AG04449 (cell line): ENCODE results near the gene DHX15.
"Not testable (repeated sequence)": the region's sequence is repeated elsewhere in the genome, so short reads cannot be mapped to it uniquely, and the experiment has no call there.

ENCODE experiments used
- CTCF ChIA-PET: fragments of 350-600 bp; formaldehyde crosslinking; extraction: SDS; loops from one replicate; lab custom pipeline; 2021; ENCODE audit warnings: antibody characterized with exemption; lab: Yijun Ruan, JAX
- POLR2A ChIA-PET: fragments of 400-600, 350-600 bp; formaldehyde crosslinking; extraction: SDS; loops from one replicate; lab custom pipeline; 2020; ENCODE audit warnings: antibody characterized with exemption, inconsistent platforms; lab: Yijun Ruan, JAX
- DNase-seq: peaks from one replicate; pipeline ENCODE4 v3.0.0-alpha.2; 2010; ENCODE audit warnings: low read depth, low spot score
- H3K4me3 ChIP-seq: 2 replicates; pipeline ENCODE4 v1.5.1; 2011; ENCODE audit warnings: low read depth, mild to moderate bottlenecking, control low read depth, low read length
- CTCF ChIP-seq: IDR thresholded peaks from one replicate; pipeline ENCODE4 v1.5.1; 2011; ENCODE audit warnings: mild to moderate bottlenecking, moderate library complexity, low read length, control low read depth, inconsistent platforms; ENCODE audit not compliant: insufficient read depth; ENCODE audit errors: missing control alignments

Gene DHX15

GRCh38 chr4:24514808-24515207, 69.5 kb downstream of the DHX15 start:
- ChIA-PET POLR2A (no interaction called here), CTCF (interaction anchor here (0.9 to 1.4 kb wide), 3 partner anchors 12 to 37 kb away, joined by 3 to 5 read pairs (median 3); no protein-coding TSS in a partner anchor)
- TF ChIP-seq CTCF = no peak
- no peak for DNase-seq
- no peak overlapping the region for H3K4me3 ChIP-seq

- no peak overlapping the region for H3K4me3 ChIP-seq
- no peak for TF ChIP-seq CTCF
- POLR2A ChIA-PET = interaction anchor here (1.0 kb wide), 1 partner anchor 71 kb away, joined by 3 read pairs; the partner anchor contains the start of gene DHX15
- no peak for DNase-seq
- CTCF ChIA-PET = interaction anchor here (0.7 to 2.5 kb wide), 2 partner anchors 24 to 38 kb away, joined by 3 to 9 read pairs; no protein-coding TSS in a partner anchor
Observed at GRCh38 chr4:24513718-24514117, 70.6 kb downstream of the DHX15 start.

- TF ChIP-seq CTCF = no peak
- DNase-seq = no peak
- CTCF ChIA-PET = interaction anchor here (1.4 to 2.5 kb wide), 2 partner anchors 10 to 40 kb away, joined by 3 to 9 read pairs; no protein-coding TSS in a partner anchor
- H3K4me3 ChIP-seq = no peak overlapping the region
- POLR2A ChIA-PET = no interaction called here
Observed at GRCh38 chr4:24511371-24512063, 72.8 kb downstream of the DHX15 start.

- TF ChIP-seq CTCF = no peak
- H3K4me3 ChIP-seq = no peak overlapping the region
- POLR2A ChIA-PET = no interaction called here
- CTCF ChIA-PET = interaction anchor here (0.9 to 1.1 kb wide), 2 partner anchors 20 to 21 kb away, joined by 3 to 4 read pairs; no protein-coding TSS in a partner anchor
- no peak for DNase-seq
Observed at GRCh38 chr4:24510091-24510490, 74.3 kb downstream of the DHX15 start.

- TF ChIP-seq CTCF = no peak
- no peak for DNase-seq
- ChIA-PET CTCF (interaction anchor here (1.0 kb wide), 1 partner anchor 21 kb away, joined by 3 read pairs; no protein-coding TSS in a partner anchor), POLR2A (no interaction called here)
- H3K4me3 ChIP-seq = no peak overlapping the region
Observed at GRCh38 chr4:24508541-24508940, 75.8 kb downstream of the DHX15 start.

- H3K4me3 ChIP-seq = no peak overlapping the region
- CTCF ChIA-PET = no interaction called here
- no peak for TF ChIP-seq CTCF
- no peak for DNase-seq
- POLR2A ChIA-PET = no interaction called here
Observed at GRCh38 chr4:24507439-24507838, 76.9 kb downstream of the DHX15 start.

GRCh38 chr4:24503090-24503489, 81.3 kb downstream of the DHX15 start:
- DNase-seq, POLR2A ChIA-PET, H3K4me3 ChIP-seq, CTCF ChIA-PET: not testable (repeated sequence)
